ENCODE measurements around the gene LRP3.
"Not testable (repeated sequence)": the region's sequence is repeated elsewhere in the genome, so short reads cannot be mapped to it uniquely, and the experiment has no call there.

The LRP3 gene

GRCh38 chr19:33202546-33203507 lies 8.7 kb downstream of the LRP3 start:
- DNase-seq (ENCODE audit: low read depth): no peak

- no peak for DNase-seq (ENCODE audit: low read depth)
These were observed 9.4 kb downstream of the LRP3 start for GRCh38 chr19:33203529-33203928.

- no peak for DNase-seq (ENCODE audit: low read depth)
These were observed 10.2 kb downstream of the LRP3 start for GRCh38 chr19:33204136-33204973.

- no peak for DNase-seq (ENCODE audit: low read depth)
These were observed 11.0 kb downstream of the LRP3 start for GRCh38 chr19:33205110-33205509.

- no peak for DNase-seq (ENCODE audit: low read depth)
These were observed 11.6 kb downstream of the LRP3 start for GRCh38 chr19:33205531-33206260.

GRCh38 chr19:33206261-33207039 lies 12.3 kb downstream of the LRP3 start:
- no peak for DNase-seq (ENCODE audit: low read depth)

GRCh38 chr19:33207040-33207620 lies 13.0 kb downstream of the LRP3 start:
- DNase-seq (ENCODE audit: low read depth): no peak

- no peak for DNase-seq (ENCODE audit: low read depth)
These were observed 13.8 kb downstream of the LRP3 start for GRCh38 chr19:33207903-33208302.

- no peak for DNase-seq (ENCODE audit: low read depth)
These were observed 14.3 kb downstream of the LRP3 start for GRCh38 chr19:33208371-33208895.

GRCh38 chr19:33208904-33209849 lies 15.0 kb downstream of the LRP3 start:
- no peak for DNase-seq (ENCODE audit: low read depth)

GRCh38 chr19:33209850-33210230 lies 15.7 kb downstream of the LRP3 start:
- not testable (repeated sequence) for DNase-seq (ENCODE audit: low read depth)

GRCh38 chr19:33210266-33210940 lies 16.3 kb downstream of the LRP3 start:
- DNase-seq (ENCODE audit: low read depth): no peak

- no peak for DNase-seq (ENCODE audit: low read depth)
These were observed 17.8 kb downstream of the LRP3 start for GRCh38 chr19:33211794-33212435.

GRCh38 chr19:33212436-33213172 lies 18.5 kb downstream of the LRP3 start:
- DNase-seq (ENCODE audit: low read depth): no peak

GRCh38 chr19:33214596-33214995 lies 20.5 kb downstream of the LRP3 start:
- DNase-seq (ENCODE audit: low read depth): peak; percentile 34

- DNase-seq (ENCODE audit: low read depth): no peak
These were observed 21.5 kb downstream of the LRP3 start for GRCh38 chr19:33215438-33216197.

GRCh38 chr19:33216198-33216830 lies 22.2 kb downstream of the LRP3 start:
- DNase-seq (ENCODE audit: low read depth): no peak

All from EH (cell line).